ENCODE data around the gene STX12. TPM values are rescaled to one million over a fixed set of nuclear protein-coding genes. Genes with fewer than 3 reads are reported as not detected.
"Not testable (repeated sequence)": the region's sequence is repeated elsewhere in the genome, so short reads cannot be mapped to it uniquely, and the experiment has no call there.

The STX12 gene
- total RNA-seq, 1 experiment from 2014 or later: 76.5 TPM

GRCh38 chr1:27760426-27760825 lies 12.6 kb upstream of the STX12 start:
- DNase-seq (ENCODE audit: low read depth in 1 of 2, low spot score in 2 of 2): no peak
- Histone ChIP-seq H3K36me3 (peaks cover 17% of the 10 kb centered on the region), H3K27me3 (replicated peaks) (no peaks in the 10 kb centered on the region), H3K4me3 (no peak overlapping the region), H3K9me3 (replicated peaks) (no peaks in the 10 kb centered on the region), H3K4me1 (replicated peaks) (no peaks in the 10 kb centered on the region), H3K27ac (no peak overlapping the region)

- H3K4me1 ChIP-seq (replicated peaks): no peaks in the 10 kb centered on the region
- no peak overlapping the region for H3K27ac ChIP-seq
- DNase-seq (ENCODE audit: low read depth in 1 of 2, low spot score in 2 of 2): no peak
- H3K9me3 ChIP-seq (replicated peaks): no peaks in the 10 kb centered on the region
- H3K36me3 ChIP-seq: peaks cover 11% of the 10 kb centered on the region
- no peak overlapping the region for H3K4me3 ChIP-seq
- no peaks in the 10 kb centered on the region for H3K27me3 ChIP-seq (replicated peaks)
These were observed 11.0 kb upstream of the STX12 start for GRCh38 chr1:27762033-27762432.

- no peaks in the 10 kb centered on the region for H3K27me3 ChIP-seq (replicated peaks)
- no peaks in the 10 kb centered on the region for H3K4me1 ChIP-seq (replicated peaks)
- no peak for DNase-seq (ENCODE audit: low read depth in 1 of 2, low spot score in 2 of 2)
- no peak overlapping the region for H3K27ac ChIP-seq
- H3K36me3 ChIP-seq: peaks cover 11% of the 10 kb centered on the region
- H3K9me3 ChIP-seq (replicated peaks): no peaks in the 10 kb centered on the region
- no peak overlapping the region for H3K4me3 ChIP-seq
These were observed 9.7 kb upstream of the STX12 start for GRCh38 chr1:27763358-27763757.

GRCh38 chr1:27770293-27770830 lies 2.7 kb upstream of the STX12 start:
- H3K4me1 ChIP-seq (replicated peaks): peaks cover 3% of the 10 kb centered on the region; the same call in 1 of the 2 replicates
- no peak overlapping the region for H3K4me3 ChIP-seq
- no peak overlapping the region for H3K27ac ChIP-seq
- no peaks in the 10 kb centered on the region for H3K27me3 ChIP-seq (replicated peaks)
- no peak for DNase-seq (ENCODE audit: low read depth in 1 of 2, low spot score in 2 of 2)
- H3K36me3 ChIP-seq: peaks cover 6% of the 10 kb centered on the region
- no peaks in the 10 kb centered on the region for H3K9me3 ChIP-seq (replicated peaks)

GRCh38 chr1:27772036-27772931 lies 735 bp upstream of the STX12 start:
- H3K9me3 ChIP-seq (replicated peaks): no peaks in the 10 kb centered on the region
- H3K36me3 ChIP-seq: peaks cover 23% of the 10 kb centered on the region
- no peak for DNase-seq (ENCODE audit: low read depth in 1 of 2, low spot score in 2 of 2)
- peak overlapping the region; percentile 74 for H3K4me3 ChIP-seq
- no peaks in the 10 kb centered on the region for H3K27me3 ChIP-seq (replicated peaks)
- peaks cover 3% of the 10 kb centered on the region; the same call in 1 of the 2 replicates for H3K4me1 ChIP-seq (replicated peaks)
- peak overlapping the region; percentile 74 for H3K27ac ChIP-seq

- peak in 1 of 2 experiments; percentile 25 for DNase-seq (ENCODE audit: low read depth in 1 of 2, low spot score in 2 of 2)
- H3K36me3 ChIP-seq: peaks cover 25% of the 10 kb centered on the region
These were observed 917 bp downstream of the STX12 start for GRCh38 chr1:27773826-27774445.

GRCh38 chr1:27774654-27775053 lies 1.6 kb downstream of the STX12 start:
- H3K4me3 ChIP-seq: no peak overlapping the region; the same call in 1 of the 2 replicates
- no peak for DNase-seq (ENCODE audit: low read depth in 1 of 2, low spot score in 2 of 2)
- H3K4me1 ChIP-seq (replicated peaks): peaks cover 3% of the 10 kb centered on the region; the same call in 1 of the 2 replicates
- H3K9me3 ChIP-seq (replicated peaks): no peaks in the 10 kb centered on the region
- H3K27me3 ChIP-seq (replicated peaks): no peaks in the 10 kb centered on the region
- H3K36me3 ChIP-seq: peaks cover 25% of the 10 kb centered on the region
- H3K27ac ChIP-seq: no peak overlapping the region

More at GRCh38 chr1:27773826-27774445, 917 bp downstream of the STX12 start:
- H3K27ac ChIP-seq: peak overlapping the region; percentile 60
- H3K27me3 ChIP-seq (replicated peaks): no peaks in the 10 kb centered on the region
- H3K9me3 ChIP-seq (replicated peaks): no peaks in the 10 kb centered on the region
- H3K4me3 ChIP-seq: peak overlapping the region; percentile 74
- H3K4me1 ChIP-seq (replicated peaks): peaks cover 3% of the 10 kb centered on the region; the same call in 1 of the 2 replicates

GRCh38 chr1:27775336-27775735 lies 2.3 kb downstream of the STX12 start:
- peaks cover 25% of the 10 kb centered on the region for H3K36me3 ChIP-seq
- DNase-seq (ENCODE audit: low read depth in 1 of 2, low spot score in 2 of 2); H3K9me3 ChIP-seq (replicated peaks); H3K4me1 ChIP-seq (replicated peaks); H3K4me3 ChIP-seq; H3K27ac ChIP-seq; H3K27me3 ChIP-seq (replicated peaks): not testable (repeated sequence)

GRCh38 chr1:27776276-27776675 lies 3.3 kb downstream of the STX12 start:
- H3K9me3 ChIP-seq (replicated peaks); H3K27ac ChIP-seq; H3K4me1 ChIP-seq (replicated peaks); H3K4me3 ChIP-seq; H3K27me3 ChIP-seq (replicated peaks); DNase-seq (ENCODE audit: low read depth in 1 of 2, low spot score in 2 of 2): not testable (repeated sequence)
- peaks cover 25% of the 10 kb centered on the region for H3K36me3 ChIP-seq

GRCh38 chr1:27778056-27778455 lies 5.0 kb downstream of the STX12 start:
- no peak overlapping the region for H3K4me3 ChIP-seq
- no peak overlapping the region for H3K27ac ChIP-seq
- H3K27me3 ChIP-seq (replicated peaks): no peaks in the 10 kb centered on the region
- peaks cover 25% of the 10 kb centered on the region for H3K36me3 ChIP-seq
- H3K9me3 ChIP-seq (replicated peaks): no peaks in the 10 kb centered on the region
- DNase-seq (ENCODE audit: low read depth in 1 of 2, low spot score in 2 of 2): no peak
- peaks cover 3% of the 10 kb centered on the region; the same call in 1 of the 2 replicates for H3K4me1 ChIP-seq (replicated peaks)

- peaks cover 20% of the 10 kb centered on the region for H3K36me3 ChIP-seq
- no peak for DNase-seq (ENCODE audit: low read depth in 1 of 2, low spot score in 2 of 2)
- no peak overlapping the region for H3K4me3 ChIP-seq
- H3K27ac ChIP-seq: no peak overlapping the region
- H3K4me1 ChIP-seq (replicated peaks): peaks cover 2% of the 10 kb centered on the region; the same call in 1 of the 2 replicates
- H3K27me3 ChIP-seq (replicated peaks): no peaks in the 10 kb centered on the region
- no peaks in the 10 kb centered on the region for H3K9me3 ChIP-seq (replicated peaks)
These were observed 6.1 kb downstream of the STX12 start for GRCh38 chr1:27779122-27779521.

GRCh38 chr1:27782950-27783349 lies 9.9 kb downstream of the STX12 start:
- H3K27ac ChIP-seq: no peak overlapping the region
- no peak overlapping the region for H3K4me3 ChIP-seq
- no peaks in the 10 kb centered on the region for H3K4me1 ChIP-seq (replicated peaks)
- DNase-seq (ENCODE audit: low read depth in 1 of 2, low spot score in 2 of 2): no peak
- H3K36me3 ChIP-seq: 0 out of 2 replicates have a peak, but pooled peaks cover 5% of the 10 kb centered on the region
- H3K9me3 ChIP-seq (replicated peaks): no peaks in the 10 kb centered on the region
- no peaks in the 10 kb centered on the region for H3K27me3 ChIP-seq (replicated peaks)

GRCh38 chr1:27784700-27785099 lies 11.7 kb downstream of the STX12 start:
- peaks cover 10% of the 10 kb centered on the region for H3K36me3 ChIP-seq
- no peak for DNase-seq (ENCODE audit: low read depth in 1 of 2, low spot score in 2 of 2)
- H3K9me3 ChIP-seq (replicated peaks): no peaks in the 10 kb centered on the region
- H3K4me1 ChIP-seq (replicated peaks): no peaks in the 10 kb centered on the region
- H3K27me3 ChIP-seq (replicated peaks): no peaks in the 10 kb centered on the region
- no peak overlapping the region for H3K27ac ChIP-seq
- H3K4me3 ChIP-seq: no peak overlapping the region
